VCaP (cell line): ENCODE data around the gene FGB.

Experiments
- H3K27ac ChIP-seq: fragments of 450-650 bp; 2 replicates; pipeline ENCODE4 v1.5.1; 2017
- CTCF ChIP-seq: fragments of 450-650 bp; conservative IDR thresholded peaks from 2 replicates; pipeline ENCODE4 v1.5.1; 2017; ENCODE audit warnings: mild to moderate bottlenecking, moderate library complexity

Gene FGB

GRCh38 chr4:154562697-154563254, at the start of gene FGB:
Gene FGB (plus strand): TSS chr4:154563011. CDS start chr4:154563019, 8 bp downstream.
- no peak for TF ChIP-seq CTCF
- H3K27ac ChIP-seq: no peak within 1 kb of the TSS

GRCh38 chr4:154516318-154517029, 46.3 kb upstream of the FGB start:
- no peak for TF ChIP-seq CTCF
- H3K27ac ChIP-seq: no peak overlapping the region

- no peak overlapping the region for H3K27ac ChIP-seq
- TF ChIP-seq CTCF: no peak
Observed at GRCh38 chr4:154517591-154517990, 45.2 kb upstream of the FGB start.

GRCh38 chr4:154519214-154519613, 43.6 kb upstream of the FGB start:
- H3K27ac ChIP-seq: no peak overlapping the region
- TF ChIP-seq CTCF: no peak

- no peak for TF ChIP-seq CTCF
Observed at GRCh38 chr4:154521607-154522006, 41.2 kb upstream of the FGB start.

GRCh38 chr4:154526151-154526550, 36.7 kb upstream of the FGB start:
- TF ChIP-seq CTCF: no peak

More at GRCh38 chr4:154521607-154522006, 41.2 kb upstream of the FGB start:
- no peak overlapping the region for H3K27ac ChIP-seq

GRCh38 chr4:154527308-154527707, 35.5 kb upstream of the FGB start:
- TF ChIP-seq CTCF: no peak
- peak overlapping the region; percentile 42; the same call in 1 of the 2 replicates for H3K27ac ChIP-seq

More at GRCh38 chr4:154526151-154526550, 36.7 kb upstream of the FGB start:
- peak overlapping the region; percentile 42 for H3K27ac ChIP-seq
